HG03159 (cell line): ENCODE results near the gene MIOX.

ENCODE experiments used
- ATAC-seq: cut with Tn5 transposase; IDR thresholded peaks from one replicate; pipeline ENCODE4 v1.9.1; 2021; ENCODE audit warnings: mild to moderate bottlenecking, moderate library complexity; ENCODE audit not compliant: unreplicated experiment

Gene MIOX

GRCh38 chr22:50488886-50489285 lies 2.2 kb downstream of the MIOX start:
- no peak for ATAC-seq

GRCh38 chr22:50489363-50490243 lies 2.9 kb downstream of the MIOX start:
- no peak for ATAC-seq

DNA sequence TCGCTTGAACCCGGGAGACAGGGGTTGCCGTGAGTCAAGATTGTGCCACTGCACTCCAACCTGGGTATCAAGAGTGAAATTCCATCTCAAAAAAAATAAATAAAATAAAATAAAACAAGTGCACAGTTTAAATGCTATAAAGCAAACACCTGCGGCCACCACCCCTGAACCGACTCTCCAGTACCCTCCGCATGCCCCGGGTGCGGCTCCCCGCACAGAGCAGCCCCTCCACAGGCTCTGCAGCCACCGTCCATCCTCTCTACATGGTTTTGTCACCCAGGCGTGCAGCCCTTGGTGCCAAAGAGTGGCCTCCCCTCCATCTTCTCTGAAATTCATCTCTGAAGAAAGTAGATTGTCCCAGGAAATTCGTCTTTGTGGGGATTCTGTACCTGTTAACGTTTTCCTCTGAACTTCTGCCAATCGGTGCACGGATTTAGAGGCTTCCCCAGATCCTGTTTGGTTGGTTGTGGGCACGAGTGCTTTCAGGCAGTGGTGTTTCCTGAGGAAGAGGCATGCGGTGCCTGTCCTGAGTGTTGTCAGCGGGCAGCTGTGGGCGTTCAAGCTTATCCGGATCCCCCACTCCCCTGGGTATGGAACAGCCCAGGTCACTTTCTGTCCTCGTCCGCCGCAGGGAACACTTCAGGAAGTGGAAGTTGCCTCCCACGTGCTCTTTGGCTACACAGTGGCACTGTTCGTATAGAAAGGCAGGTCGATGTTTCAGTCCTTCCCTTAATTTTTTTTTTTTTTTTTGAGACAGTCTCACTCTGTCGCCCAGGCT lies 4.1 kb downstream of the MIOX start:
- no peak for ATAC-seq

DNA sequence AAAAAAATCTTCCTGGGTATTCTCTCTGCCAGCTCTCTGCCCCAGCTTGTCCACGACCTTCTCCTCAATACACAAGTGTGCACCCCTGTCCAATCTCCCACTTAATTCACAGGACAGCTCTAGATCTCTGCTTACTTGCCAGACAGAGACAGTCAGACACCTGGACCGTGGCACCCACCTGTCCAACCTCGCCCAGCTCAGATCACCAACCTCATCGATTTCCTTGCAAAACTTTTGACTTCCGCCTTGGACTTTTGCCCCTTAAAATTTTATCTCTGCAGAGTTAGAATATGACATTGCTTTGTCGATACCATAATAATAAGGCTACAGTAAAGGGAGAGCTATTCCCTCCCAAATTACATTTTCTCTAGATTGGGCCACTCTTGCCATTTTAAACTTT lies 10.4 kb downstream of the MIOX start:
- no peak for ATAC-seq

DNA sequence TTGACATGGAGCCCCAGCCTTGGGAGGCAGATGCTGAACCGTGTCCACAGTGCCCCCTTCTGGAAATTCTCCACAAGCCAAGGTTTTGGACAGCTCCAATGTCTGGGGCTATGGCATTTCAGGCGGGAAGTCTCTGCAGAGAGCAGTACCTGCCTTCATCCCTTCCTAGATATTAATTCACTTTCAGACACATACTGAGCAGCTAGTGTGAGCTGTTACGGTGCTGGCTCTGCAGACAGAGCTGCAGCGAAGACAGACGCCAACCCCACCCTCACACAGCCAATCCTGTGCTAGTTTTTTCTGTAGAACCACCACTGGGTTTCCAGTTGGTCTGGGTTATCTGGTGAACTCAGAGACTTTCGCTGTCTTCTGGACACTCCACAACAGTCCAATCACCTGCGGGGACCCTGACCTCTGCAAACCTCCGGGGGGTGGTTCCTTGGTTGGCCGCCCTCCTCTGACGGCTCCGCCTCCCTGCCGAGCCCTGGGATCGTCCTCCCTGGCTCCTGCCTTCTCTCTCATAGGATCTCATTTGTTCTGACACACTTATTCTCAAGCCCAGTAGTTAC lies 11.7 kb downstream of the MIOX start:
- ATAC-seq: no peak

DNA sequence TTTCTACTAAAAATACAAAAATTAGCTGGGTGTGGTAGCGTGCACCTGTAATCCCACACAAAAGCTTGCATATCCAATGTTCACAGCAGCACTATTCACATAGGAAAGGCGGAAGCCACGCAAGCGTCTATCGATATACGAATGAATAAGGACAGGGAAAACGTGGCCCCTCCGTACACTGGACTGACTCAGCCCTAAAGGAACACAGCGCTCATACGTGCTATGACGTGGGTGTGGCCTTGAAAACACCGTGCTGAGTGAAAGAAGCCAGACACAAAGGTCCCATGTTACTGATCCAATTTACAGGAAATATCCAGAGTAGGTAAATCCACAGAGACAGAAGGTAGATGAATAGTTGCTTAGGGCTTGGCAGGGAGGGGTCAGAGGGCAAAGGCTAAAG lies 13.8 kb downstream of the MIOX start:
- no peak for ATAC-seq

DNA sequence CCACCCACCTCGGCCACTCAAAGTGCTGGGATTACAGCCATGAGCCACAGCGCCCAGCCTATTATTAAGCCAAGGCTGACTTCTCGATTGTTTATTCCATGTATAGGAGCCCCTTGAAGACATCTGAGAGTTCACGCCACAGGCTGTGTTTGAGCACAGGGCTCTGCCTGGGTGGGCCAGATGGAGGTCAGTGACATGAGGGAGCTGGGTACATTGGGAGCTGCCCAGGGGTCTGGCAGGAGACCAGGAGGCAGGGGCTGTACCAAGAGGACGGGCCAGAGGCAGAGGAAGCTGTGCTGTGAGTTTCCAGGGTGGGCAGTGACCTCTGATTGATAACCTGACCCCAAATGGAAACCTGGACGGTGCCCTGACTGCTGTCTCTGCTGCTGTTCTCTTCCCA lies 15.4 kb downstream of the MIOX start:
- no peak for ATAC-seq

DNA sequence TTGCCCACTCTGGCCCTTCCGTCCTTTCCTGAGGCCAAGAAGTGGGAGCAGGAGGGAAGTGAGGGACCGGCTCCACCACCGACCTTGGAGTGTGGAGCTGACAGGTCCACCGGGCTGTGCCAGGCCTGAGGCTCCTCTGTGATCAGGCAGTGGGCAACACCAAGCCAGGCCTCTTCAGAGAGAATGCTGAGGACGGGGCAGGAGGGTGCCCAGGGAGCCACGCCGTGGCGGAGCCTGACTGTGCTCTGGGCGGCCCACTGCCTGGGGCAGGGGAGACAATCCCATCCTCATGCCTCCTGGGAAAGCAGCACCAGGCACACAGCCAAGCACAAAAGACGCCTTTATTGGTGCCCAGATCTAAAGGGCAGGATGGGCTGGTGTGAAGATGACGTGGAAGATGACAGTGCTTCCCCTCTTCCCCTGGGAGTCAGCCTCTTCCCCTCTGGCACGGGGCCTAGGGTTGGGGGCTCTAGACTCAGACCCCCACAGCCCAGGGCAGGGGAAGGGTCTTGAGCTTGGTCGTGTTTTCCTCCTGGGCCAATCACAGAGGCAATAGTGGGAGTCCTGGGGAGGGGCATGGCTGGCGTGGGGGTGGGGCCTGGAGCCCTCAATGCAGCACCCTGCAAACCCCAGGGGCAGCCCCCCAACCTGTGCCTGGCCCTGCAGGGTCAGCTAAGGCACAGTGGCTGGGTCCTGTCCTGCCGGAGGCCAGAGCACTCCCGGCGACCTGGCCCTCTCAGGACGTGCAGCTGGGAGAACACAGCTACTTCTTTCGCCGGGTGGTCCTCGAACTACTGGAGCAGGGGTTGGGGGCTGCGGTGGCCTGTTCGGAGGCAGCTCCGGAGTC lies 16.2 kb downstream of the MIOX start:
- no peak for ATAC-seq

- no peak for ATAC-seq
Observed at GRCh38 chr22:50503475-50504145, 17.0 kb downstream of the MIOX start.

DNA sequence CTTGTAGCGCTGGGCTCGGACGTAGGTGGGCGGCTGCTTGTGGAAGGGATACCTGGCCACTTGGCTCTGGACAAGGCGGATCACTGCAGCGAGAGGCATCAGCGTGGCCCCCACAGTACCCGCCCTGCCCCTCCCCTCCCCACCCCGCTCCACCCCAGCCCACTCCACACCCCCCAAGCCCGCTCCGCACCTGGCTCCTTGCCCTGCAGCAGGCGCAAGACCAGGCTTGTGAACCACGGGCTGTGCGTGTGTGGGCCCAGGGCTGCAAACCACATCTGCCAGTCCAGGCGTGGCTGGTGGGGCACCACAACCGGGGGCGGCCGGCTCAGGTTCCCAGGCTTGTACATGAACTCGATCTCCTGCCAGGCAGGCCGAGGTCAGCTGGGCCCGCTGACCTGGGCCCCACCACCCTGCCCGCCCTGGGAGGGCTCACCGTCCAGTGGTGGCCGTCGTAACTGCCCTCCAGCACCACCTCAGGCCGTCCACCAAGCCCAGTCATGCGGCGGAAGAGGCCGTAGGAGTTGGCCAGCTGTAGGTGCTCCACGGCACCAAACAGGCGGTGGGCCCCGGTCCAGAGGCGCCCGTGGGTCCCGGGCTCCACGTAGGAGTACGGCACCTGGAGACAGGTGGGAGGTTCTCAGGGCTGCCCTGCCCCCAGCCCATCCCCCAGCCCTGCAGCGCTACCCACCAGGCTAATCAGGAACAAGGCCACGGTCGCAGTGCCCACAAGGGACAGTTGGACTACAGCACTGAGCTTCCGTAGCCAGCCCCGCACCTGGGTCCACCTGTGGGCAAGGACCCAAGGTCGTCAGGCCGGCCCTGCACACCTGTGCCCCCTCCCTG lies 17.9 kb downstream of the MIOX start:
- ATAC-seq: no peak

DNA sequence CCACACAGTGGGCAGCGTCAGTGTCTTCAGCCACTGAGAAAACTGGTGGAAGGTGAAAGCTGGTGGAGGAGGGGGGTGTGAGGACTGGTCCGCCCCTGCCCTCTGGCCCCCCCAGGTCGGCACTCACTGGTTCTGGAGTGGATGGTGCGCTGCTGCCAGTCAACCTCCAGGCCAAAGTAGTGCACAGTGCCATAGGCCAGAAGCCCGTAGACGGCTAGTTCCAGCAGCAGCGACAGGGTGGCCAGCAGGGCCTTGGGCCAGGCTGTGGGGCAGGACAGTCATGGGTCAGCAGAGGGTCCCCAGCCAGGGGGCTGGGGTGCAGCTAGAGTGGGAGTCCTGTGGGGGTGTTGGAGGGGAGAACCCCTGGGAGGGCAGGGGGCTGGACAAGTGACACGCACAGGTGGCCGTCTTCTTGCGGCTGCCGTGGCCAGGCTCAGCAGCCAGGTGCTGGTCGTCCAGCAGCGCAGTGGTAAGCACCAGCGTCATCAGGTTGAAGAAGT lies 18.7 kb downstream of the MIOX start:
- no peak for ATAC-seq

- no peak for ATAC-seq
Observed at GRCh38 chr22:50505776-50506610, 19.3 kb downstream of the MIOX start.

- ATAC-seq: peak; percentile 3
Observed at GRCh38 chr22:50506611-50507420, 20.2 kb downstream of the MIOX start.

- ATAC-seq: peak; percentile 48
Observed at GRCh38 chr22:50507421-50507990, 20.8 kb downstream of the MIOX start, which contains the start of gene LMF2. TSS of gene LMF2 (minus strand) at chr22:50507702. CDS start at chr22:50507675, 27 bp downstream.

DNA sequence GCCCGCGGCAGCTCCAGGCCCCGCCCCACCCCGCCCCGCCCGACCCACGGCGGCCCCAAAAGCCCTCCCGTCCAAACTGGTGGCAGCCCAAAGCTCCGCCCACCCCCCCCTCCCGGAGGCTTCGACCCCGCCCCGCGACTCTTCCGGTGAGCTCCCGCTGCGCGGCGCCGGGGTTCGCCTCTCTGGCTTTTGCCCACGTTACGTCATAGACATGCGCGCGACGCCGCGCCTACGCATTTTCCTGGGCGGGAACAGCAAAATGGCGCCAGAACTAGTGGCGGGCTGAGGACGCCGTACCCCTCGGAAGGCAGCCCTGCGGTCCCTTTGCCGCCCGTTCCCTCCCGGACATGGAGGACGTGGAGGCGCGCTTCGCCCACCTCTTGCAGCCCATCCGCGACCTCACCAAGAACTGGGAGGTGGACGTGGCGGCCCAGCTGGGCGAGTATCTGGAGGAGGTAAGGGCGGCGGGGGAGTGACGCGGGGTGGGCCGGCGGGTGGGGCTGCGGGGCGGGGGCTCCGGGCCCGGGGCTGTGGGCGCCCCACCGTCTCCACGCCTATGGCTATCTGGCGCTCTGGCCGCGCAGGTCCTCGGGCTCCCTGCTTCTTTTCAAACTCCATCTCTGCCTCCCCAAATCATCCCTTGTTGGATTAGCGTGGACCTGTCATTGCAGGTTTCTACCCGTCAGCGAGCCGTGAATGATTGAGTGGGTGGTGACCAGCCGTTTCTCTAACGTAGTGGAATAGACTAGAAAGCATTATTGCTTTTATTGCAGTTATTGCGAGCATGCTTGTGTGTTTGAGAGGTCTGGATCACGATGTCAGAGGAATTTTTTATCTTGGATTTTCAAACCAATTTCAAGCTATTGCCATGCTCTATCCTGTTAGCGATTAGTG lies 21.6 kb downstream of the MIOX start, which contains the start of gene NCAPH2:
Gene NCAPH2, plus strand, starts transcription at position 234 of the 894 bp plus-strand sequence. Its CDS starts 114 bp downstream, at position 348.
- peak; percentile 75 for ATAC-seq

GRCh38 chr22:50508897-50509296 lies 22.2 kb downstream of the MIOX start:
- no peak for ATAC-seq
